ENCODE data around the gene BPIFA2.

GRCh38 chr20:33127422-33128097 is 40.4 kb upstream of the BPIFA2 start:
- TF ChIP-seq CTCF (IDR thresholded peaks at IDR 0.05) (no peak), POLR2A (IDR thresholded peaks at IDR 0.05) (no peak)
